ELR (cell line): ENCODE results near the gene RNF133.
"Not testable (repeated sequence)": the region's sequence is repeated elsewhere in the genome, so short reads cannot be mapped to it uniquely, and the experiment has no call there.

Experiments
- DNase-seq: peaks from one replicate; pipeline ENCODE4 v3.0.0-alpha.2; 2015; ENCODE audit warnings: low read depth

Gene RNF133

GRCh38 chr7:122689346-122690109 is 9.4 kb downstream of the RNF133 start:
- DNase-seq, result no peak

- no peak for DNase-seq
Measured at GRCh38 chr7:122688400-122688998, 10.4 kb downstream of the RNF133 start.

DNA sequence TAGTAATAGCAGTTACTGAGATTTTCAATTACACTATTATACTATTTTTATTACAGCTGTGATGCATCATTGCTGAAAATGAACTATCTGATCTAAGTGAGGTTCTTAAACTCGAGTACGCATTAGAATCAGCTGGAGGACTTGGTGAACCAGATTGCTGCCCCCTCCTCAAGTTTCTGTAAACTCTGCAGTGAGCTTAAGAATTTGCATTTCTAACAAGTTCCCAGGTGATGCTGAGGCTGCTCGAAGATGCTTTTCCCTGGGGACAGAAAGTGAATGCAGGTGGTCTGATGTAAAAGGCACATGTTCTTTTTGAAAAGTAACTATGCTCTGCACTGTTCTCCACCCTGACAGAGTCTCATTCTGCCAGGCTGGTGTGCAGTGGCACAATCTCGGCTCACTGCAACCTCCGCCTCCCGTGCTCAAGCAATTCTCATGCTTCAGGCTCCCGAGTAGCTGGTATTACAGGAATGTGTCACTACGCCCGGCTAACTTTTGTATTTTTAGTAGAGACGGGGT is 12.5 kb downstream of the RNF133 start:
- no peak for DNase-seq

GRCh38 chr7:122684504-122684903 is 14.4 kb downstream of the RNF133 start:
- no peak for DNase-seq

- no peak for DNase-seq
Measured at GRCh38 chr7:122682815-122683550, 15.9 kb downstream of the RNF133 start.

GRCh38 chr7:122681186-122681585 is 17.7 kb downstream of the RNF133 start:
- not testable (repeated sequence) for DNase-seq

- DNase-seq, result no peak
Measured at GRCh38 chr7:122679813-122680212, 19.1 kb downstream of the RNF133 start.

DNA sequence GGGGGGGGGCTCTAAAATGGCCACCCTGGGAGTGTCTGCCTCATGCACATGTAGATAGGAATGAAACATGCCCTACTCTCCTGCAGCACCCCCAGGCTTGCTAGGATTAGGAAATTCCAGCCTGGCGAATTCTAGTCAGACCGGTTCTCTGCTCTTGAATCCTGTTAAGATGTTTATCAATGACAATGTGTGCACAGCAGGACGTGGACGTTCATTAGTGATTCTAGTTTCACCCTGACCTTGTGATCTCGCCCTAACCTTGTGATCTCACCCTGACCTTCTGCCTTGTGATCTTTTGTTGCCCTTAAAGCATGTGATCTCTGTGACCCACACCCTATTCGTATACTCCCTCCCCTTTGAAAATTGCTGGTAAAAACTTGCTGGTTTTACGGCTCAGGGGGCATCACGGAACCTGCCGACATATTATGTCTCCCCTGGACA is 19.6 kb downstream of the RNF133 start:
- DNase-seq, result not testable (repeated sequence)

GRCh38 chr7:122677149-122677548 is 21.8 kb downstream of the RNF133 start:
- DNase-seq, result no peak

DNA sequence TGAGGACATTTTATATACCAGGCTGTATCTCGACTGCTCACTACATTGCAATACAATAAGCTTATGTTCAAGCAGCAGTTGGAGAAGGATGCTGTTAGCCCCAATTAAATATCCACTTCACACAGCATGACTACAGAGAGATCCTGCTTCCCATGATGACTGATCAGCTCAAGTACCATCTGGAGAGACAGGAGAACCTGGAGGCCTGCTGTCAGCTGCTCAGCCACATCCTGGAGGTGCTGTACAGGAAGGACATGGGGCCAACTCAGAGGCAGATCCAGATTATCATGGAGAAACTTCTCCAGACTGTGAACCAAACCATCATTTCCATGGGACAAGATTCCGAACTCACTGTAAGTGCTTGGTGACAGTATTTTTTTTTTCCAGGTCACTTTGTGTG is 22.5 kb downstream of the RNF133 start:
- DNase-seq, result no peak

DNA sequence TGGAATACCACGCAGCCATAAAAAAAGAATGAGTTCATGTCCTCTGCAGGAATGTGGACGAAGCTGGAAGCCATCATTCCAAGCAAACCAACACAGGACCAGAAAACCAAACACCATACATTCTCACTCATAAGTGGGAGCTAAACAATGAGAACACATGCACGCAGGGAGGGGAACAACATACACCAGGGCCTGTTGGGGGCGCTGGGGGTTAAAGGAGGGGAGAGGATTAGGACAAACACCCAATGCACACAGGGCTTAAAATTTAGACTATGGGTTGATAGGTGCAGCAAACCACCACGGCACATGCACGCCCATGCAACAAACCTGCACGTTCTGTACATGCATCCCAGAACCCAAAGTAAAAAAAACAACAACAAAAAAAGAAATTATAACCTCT is 23.3 kb downstream of the RNF133 start:
- no peak for DNase-seq

DNA sequence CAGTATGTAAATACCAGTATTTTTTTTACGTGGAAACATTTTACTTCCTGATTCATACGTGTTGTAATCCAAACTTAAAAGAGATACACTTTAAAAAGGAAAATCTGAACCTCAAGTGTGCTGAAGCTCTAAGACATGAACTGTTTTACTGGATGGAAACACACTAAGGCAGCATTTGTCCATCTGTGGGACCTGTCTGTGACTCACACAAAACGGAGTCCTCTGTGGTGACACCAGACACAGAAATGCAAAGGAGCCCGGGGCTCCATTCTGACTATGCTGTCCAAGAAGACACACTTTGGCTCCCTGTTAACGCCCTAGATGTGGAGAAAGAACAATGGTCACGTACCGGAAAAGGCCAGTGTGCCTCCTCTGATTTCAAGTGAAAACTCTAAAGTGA is 23.9 kb downstream of the RNF133 start:
- DNase-seq, result no peak

- no peak for DNase-seq
Measured at GRCh38 chr7:122674502-122674901, 24.4 kb downstream of the RNF133 start.

DNA sequence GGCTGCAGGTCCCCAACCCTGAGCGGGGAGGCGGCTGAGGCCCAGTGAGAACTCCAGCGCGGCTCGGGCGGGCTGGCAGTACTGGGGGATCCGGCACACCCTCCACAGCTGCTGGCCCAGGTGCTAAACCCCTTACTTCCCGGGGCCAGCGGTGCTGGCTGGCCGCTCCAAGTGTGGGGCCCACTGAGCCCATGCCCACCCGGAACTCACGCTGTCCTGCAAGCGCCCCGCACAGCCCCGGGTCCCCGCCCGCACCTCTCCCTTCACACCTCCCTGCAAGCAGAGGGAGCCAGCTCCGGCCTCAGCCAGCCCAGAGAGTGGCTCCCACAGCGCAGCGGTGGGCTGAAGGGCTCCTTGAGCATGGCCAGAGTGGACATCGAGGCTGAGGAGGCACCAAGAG is 25.0 kb downstream of the RNF133 start:
- no peak for DNase-seq

- DNase-seq, result no peak
Measured at GRCh38 chr7:122672536-122672935, 26.4 kb downstream of the RNF133 start.

DNA sequence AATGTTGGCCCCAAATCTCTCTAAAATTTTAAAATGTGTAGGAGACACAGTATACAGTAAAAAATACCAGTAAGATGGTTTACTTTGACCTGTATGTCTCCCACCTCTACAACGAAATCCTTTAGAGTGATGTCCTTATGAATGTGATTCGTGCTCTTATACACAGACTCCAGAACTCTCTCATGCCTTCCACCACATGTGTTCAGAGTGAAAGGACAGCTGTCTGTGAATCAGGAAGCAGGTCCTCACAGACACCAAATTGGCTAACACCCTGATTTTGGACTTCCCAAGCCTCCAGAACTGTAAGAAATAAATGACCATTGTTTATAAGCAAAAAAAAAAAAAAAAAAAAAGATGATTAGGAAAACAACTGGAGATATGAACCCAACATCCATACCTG is 35.2 kb downstream of the RNF133 start:
- DNase-seq, result no peak

DNA sequence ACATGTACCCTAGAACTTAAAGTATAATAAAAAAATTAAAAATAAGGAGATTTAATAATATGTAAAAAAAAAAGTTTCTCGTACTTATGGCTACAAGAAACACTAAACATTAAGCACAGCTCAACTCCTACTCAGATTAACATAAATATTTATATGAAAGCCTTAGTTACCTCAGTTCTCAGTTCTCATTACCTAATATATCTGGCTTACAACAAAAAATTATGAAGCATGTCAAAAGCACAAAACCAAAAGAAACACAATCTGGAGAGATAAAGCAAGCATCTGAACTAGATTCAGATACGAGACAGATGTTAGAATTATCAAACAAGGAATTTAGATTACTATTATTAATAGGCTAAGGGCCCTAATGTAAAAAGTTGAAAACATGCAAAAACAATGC is 40.1 kb downstream of the RNF133 start:
- DNase-seq, result no peak

DNA sequence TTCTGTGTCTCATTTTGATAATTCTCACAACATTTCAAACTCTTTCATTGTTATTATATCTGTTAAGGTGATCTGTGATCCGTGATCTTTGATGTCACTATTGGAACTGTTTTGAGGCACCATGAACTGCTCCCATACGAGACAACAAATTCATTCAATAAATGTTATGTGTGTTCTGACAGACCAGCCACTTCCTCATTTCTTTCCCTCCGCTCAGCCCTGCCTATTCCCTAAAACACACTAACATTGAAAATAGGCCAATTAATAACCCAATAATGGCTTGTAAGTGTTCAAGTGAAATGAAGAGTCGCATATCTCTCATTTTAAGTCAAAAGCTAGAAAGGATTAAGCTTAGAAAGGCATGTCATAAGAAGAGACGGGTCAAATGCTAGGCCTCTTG is 45.2 kb downstream of the RNF133 start:
- no peak for DNase-seq

DNA sequence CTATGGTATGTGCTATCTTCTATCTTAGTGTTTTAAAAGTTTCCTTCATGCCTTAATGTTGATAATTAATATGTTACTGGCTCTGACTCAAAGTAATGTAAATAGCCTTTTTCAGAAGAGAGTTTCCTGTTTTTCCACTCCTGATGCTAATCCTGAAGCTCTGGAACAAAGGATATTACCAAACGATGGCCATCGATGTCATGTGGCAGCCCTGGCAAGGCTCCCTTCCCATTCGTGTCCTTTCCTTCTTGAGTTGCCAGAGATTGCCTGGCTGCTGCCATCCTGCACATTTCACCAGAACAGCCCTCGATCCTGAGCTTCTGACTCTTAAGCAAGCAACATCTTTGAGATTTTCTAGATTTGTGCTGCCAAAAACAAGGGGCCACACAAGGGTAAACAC is 46.0 kb downstream of the RNF133 start:
- DNase-seq, result no peak

DNA sequence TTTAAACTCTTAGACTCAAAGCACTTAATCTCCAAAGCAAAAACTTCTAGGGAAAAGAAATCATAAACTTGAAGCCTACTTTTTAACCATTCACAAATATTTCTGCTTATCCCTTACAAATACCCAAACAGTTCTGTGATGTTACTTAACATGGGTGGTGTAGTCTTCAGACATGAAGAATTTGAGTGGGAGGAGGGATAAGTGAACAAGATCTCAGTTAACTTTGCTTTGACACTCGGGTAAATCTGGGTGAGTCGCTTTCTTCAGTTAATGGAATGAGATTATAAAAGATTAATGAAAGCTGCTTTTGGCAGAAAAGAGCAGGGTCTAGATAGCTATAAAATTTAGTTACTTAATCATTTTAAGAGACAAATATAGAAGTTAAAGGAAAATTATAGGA is 47.5 kb downstream of the RNF133 start:
- no peak for DNase-seq
